ENCODE data around the gene GFRA1. TPM values are rescaled to one million over a fixed set of nuclear protein-coding genes. Genes with fewer than 3 reads are reported as not detected.

The GFRA1 gene
- polyA plus RNA-seq, 1 donor (not counting 4 experiments of a cell fraction or from before 2014, with no cell fraction given) = not detected

GRCh38 chr10:116156819-116157218, 116.2 kb downstream of the GFRA1 start:
- Histone ChIP-seq H3K9me3 (ENCODE audit: control insufficient read depth, low read depth, low read length) (no peaks in the 10 kb centered on the region), H3K27me3 (ENCODE audit: control insufficient read depth, extremely low read depth, insufficient read depth, low read length) (no peaks in the 10 kb centered on the region), H3K27ac (ENCODE audit: control insufficient read depth, insufficient read depth, low read length) (no peak overlapping the region), H3K9ac (ENCODE audit: control insufficient read depth, extremely low read depth, insufficient read depth, low read length) (no peak overlapping the region), H2AFZ (ENCODE audit: control insufficient read depth, low read length) (no peak overlapping the region), H3K36me3 (ENCODE audit: control insufficient read depth in 2 of 2, extremely low read depth in 1 of 2, insufficient read depth in 2 of 2, low read length in 2 of 2) (no peaks in the 10 kb centered on the region), H3K9me1 (ENCODE audit: control insufficient read depth, extremely low read depth, insufficient read depth, low read length) (no peaks in the 10 kb centered on the region), H3K79me2 (ENCODE audit: control insufficient read depth, insufficient read depth, low read length) (no peaks in the 10 kb centered on the region), H4K20me1 (ENCODE audit: control insufficient read depth, extremely low read depth, insufficient read depth, low read length) (no peaks in the 10 kb centered on the region), H3K4me1 (ENCODE audit: control insufficient read depth, extremely low read depth, insufficient read depth, low read length) (no peaks in the 10 kb centered on the region), H3K4me2 (ENCODE audit: control insufficient read depth, extremely low read depth, insufficient read depth, low read depth, low read length) (no peak overlapping the region), H3K4me3 (ENCODE audit: control insufficient read depth in 2 of 3, extremely low read depth in 1 of 3, insufficient read depth in 2 of 3, low read depth in 1 of 3, low read length in 3 of 3) (no peak overlapping the region)
- dilution Hi-C loops (cut with MboI; ENCODE audit: extremely low pct_ligation_motif_present, low sequenced_read_pairs) = no loop called here
- DNase-seq (ENCODE audit: low read depth, low spot score) = no peak
- TF ChIP-seq CTCF (optimal IDR thresholded peaks at IDR 0.05 in 1 of 3, IDR thresholded peaks at IDR 0.05 in 1 of 3, conservative IDR thresholded peaks at IDR 0.05 in 1 of 3; ENCODE audit: extremely low read depth in 1 of 3, insufficient read depth in 2 of 3, low read length in 3 of 3) (no peak), EZH2 (IDR thresholded peaks at IDR 0.05; ENCODE audit: low read length) (no peak)
- no peak for FAIRE-seq

- H3K9ac ChIP-seq (ENCODE audit: control insufficient read depth, extremely low read depth, insufficient read depth, low read length) = no peak overlapping the region
- no peaks in the 10 kb centered on the region for H3K27me3 ChIP-seq (ENCODE audit: control insufficient read depth, extremely low read depth, insufficient read depth, low read length)
- no peaks in the 10 kb centered on the region for H4K20me1 ChIP-seq (ENCODE audit: control insufficient read depth, extremely low read depth, insufficient read depth, low read length)
- H3K4me1 ChIP-seq (ENCODE audit: control insufficient read depth, extremely low read depth, insufficient read depth, low read length) = no peaks in the 10 kb centered on the region
- no peaks in the 10 kb centered on the region for H3K9me1 ChIP-seq (ENCODE audit: control insufficient read depth, extremely low read depth, insufficient read depth, low read length)
- no peak overlapping the region for H2AFZ ChIP-seq (ENCODE audit: control insufficient read depth, low read length)
- H3K36me3 ChIP-seq (ENCODE audit: control insufficient read depth in 2 of 2, extremely low read depth in 1 of 2, insufficient read depth in 2 of 2, low read length in 2 of 2) = no peaks in the 10 kb centered on the region
- no peak for FAIRE-seq
- H3K4me2 ChIP-seq (ENCODE audit: control insufficient read depth, extremely low read depth, insufficient read depth, low read depth, low read length) = no peak overlapping the region
- no peak overlapping the region for H3K4me3 ChIP-seq (ENCODE audit: control insufficient read depth in 2 of 3, extremely low read depth in 1 of 3, insufficient read depth in 2 of 3, low read depth in 1 of 3, low read length in 3 of 3)
- H3K27ac ChIP-seq (ENCODE audit: control insufficient read depth, insufficient read depth, low read length) = no peak overlapping the region
- dilution Hi-C loops (cut with MboI; ENCODE audit: extremely low pct_ligation_motif_present, low sequenced_read_pairs) = no loop called here
- TF ChIP-seq CTCF (optimal IDR thresholded peaks at IDR 0.05 in 1 of 3, IDR thresholded peaks at IDR 0.05 in 1 of 3, conservative IDR thresholded peaks at IDR 0.05 in 1 of 3; ENCODE audit: extremely low read depth in 1 of 3, insufficient read depth in 2 of 3, low read length in 3 of 3) (no peak), EZH2 (IDR thresholded peaks at IDR 0.05; ENCODE audit: low read length) (no peak)
- no peak for DNase-seq (ENCODE audit: low read depth, low spot score)
- no peaks in the 10 kb centered on the region for H3K9me3 ChIP-seq (ENCODE audit: control insufficient read depth, low read depth, low read length)
- no peaks in the 10 kb centered on the region for H3K79me2 ChIP-seq (ENCODE audit: control insufficient read depth, insufficient read depth, low read length)
Measured at GRCh38 chr10:116155191-116155590, 117.8 kb downstream of the GFRA1 start.
